ENCODE data around the gene NFATC3.
"Not testable (repeated sequence)": the region's sequence is repeated elsewhere in the genome, so short reads cannot be mapped to it uniquely, and the experiment has no call there.

NFATC3 gene

GRCh38 chr16:68118954-68119353 lies 33.8 kb downstream of the NFATC3 start:
- not testable (repeated sequence) for DNase-seq (ENCODE audit: low spot score)

- DNase-seq (ENCODE audit: low spot score), result not testable (repeated sequence)
Measured at GRCh38 chr16:68120496-68120895, 35.3 kb downstream of the NFATC3 start.

GRCh38 chr16:68126395-68126794 lies 41.2 kb downstream of the NFATC3 start:
- DNase-seq (ENCODE audit: low spot score), result no peak

- no peak for DNase-seq (ENCODE audit: low spot score)
Measured at GRCh38 chr16:68128577-68129305, 43.6 kb downstream of the NFATC3 start.

GRCh38 chr16:68130520-68130919 lies 45.4 kb downstream of the NFATC3 start:
- DNase-seq (ENCODE audit: low spot score), result no peak

GRCh38 chr16:68131813-68132706 lies 46.9 kb downstream of the NFATC3 start:
- no peak for DNase-seq (ENCODE audit: low spot score)

- not testable (repeated sequence) for DNase-seq (ENCODE audit: low spot score)
Measured at GRCh38 chr16:68133000-68133399, 47.8 kb downstream of the NFATC3 start.

- DNase-seq (ENCODE audit: low spot score), result no peak
Measured at GRCh38 chr16:68134644-68135043, 49.5 kb downstream of the NFATC3 start.

GRCh38 chr16:68136515-68136914 lies 51.3 kb downstream of the NFATC3 start:
- no peak for DNase-seq (ENCODE audit: low spot score)

GRCh38 chr16:68144008-68144407 lies 58.8 kb downstream of the NFATC3 start:
- no peak for DNase-seq (ENCODE audit: low spot score)

- no peak for DNase-seq (ENCODE audit: low spot score)
Measured at GRCh38 chr16:68146585-68146984, 61.4 kb downstream of the NFATC3 start.

- no peak for DNase-seq (ENCODE audit: low spot score)
Measured at GRCh38 chr16:68147444-68147843, 62.3 kb downstream of the NFATC3 start.

GRCh38 chr16:68149596-68149995 lies 64.4 kb downstream of the NFATC3 start:
- DNase-seq (ENCODE audit: low spot score), result no peak

- no peak for DNase-seq (ENCODE audit: low spot score)
Measured at GRCh38 chr16:68155425-68155824, 70.3 kb downstream of the NFATC3 start.

GRCh38 chr16:68162413-68162812 lies 77.2 kb downstream of the NFATC3 start:
- DNase-seq (ENCODE audit: low spot score), result no peak

- not testable (repeated sequence) for DNase-seq (ENCODE audit: low spot score)
Measured at GRCh38 chr16:68163275-68163674, 78.1 kb downstream of the NFATC3 start.

- no peak for DNase-seq (ENCODE audit: low spot score)
Measured at GRCh38 chr16:68166264-68166663, 81.1 kb downstream of the NFATC3 start.

GRCh38 chr16:68179196-68179795 lies 94.1 kb downstream of the NFATC3 start:
- no peak for DNase-seq (ENCODE audit: low spot score)

- DNase-seq (ENCODE audit: low spot score), result no peak
Measured at GRCh38 chr16:68179855-68180254, 94.7 kb downstream of the NFATC3 start.

GRCh38 chr16:68183046-68183445 lies 97.9 kb downstream of the NFATC3 start:
- no peak for DNase-seq (ENCODE audit: low spot score)

- no peak for DNase-seq (ENCODE audit: low spot score)
Measured at GRCh38 chr16:68186877-68187276, 101.7 kb downstream of the NFATC3 start.

- DNase-seq (ENCODE audit: low spot score), result no peak
Measured at GRCh38 chr16:68187505-68187904, 102.3 kb downstream of the NFATC3 start.

- DNase-seq (ENCODE audit: low spot score), result no peak
Measured at GRCh38 chr16:68188170-68188569, 103.0 kb downstream of the NFATC3 start.

Data from iPS-NIHi11 (cell line).